Panc1 (cell line): ENCODE data around the gene LINGO1. TPM values are rescaled to one million over a fixed set of nuclear protein-coding genes. Genes with fewer than 3 reads are reported as not detected.

Experiments used
- ATAC-seq: fragments of 200-7000 bp; cut with Tn5 transposase; 2 replicates; pipeline ENCODE4 v1.9.1; 2020; ENCODE audit warnings: mild to moderate bottlenecking, moderate library complexity
- BruUV-seq: library from RNA; stranded (reverse); fragments of 400-500 nt; replicated peaks from 2 replicates; lab custom pipeline; 2021; lab: Mats Ljungman, UMichigan
- CTCF ChIA-PET: fragments of 300-600 bp; sonication (Branson Sonifier 250); formaldehyde crosslinking; loops from one replicate; lab custom pipeline; 2022; ENCODE audit warnings: antibody characterized with exemption; lab: Charles Lee
- POLR2A ChIA-PET: fragments of 300-600 bp; sonication (Branson Sonifier 250); formaldehyde crosslinking; loops from one replicate; lab custom pipeline; 2022; ENCODE audit warnings: antibody characterized with exemption; lab: Charles Lee
- DNase-seq: peaks from one replicate; pipeline ENCODE4 v3.0.0-alpha.2; 2010; ENCODE audit warnings: low read depth, low spot score
- H3K27ac ChIP-seq: 2 replicates; pipeline ENCODE4 v1.5.1; 2011; ENCODE audit warnings: mild to moderate bottlenecking, low read length, inconsistent platforms
- H3K27me3 ChIP-seq: fragments of 200-500 bp; sonication (Bioruptor generic); 2 replicates; pipeline ENCODE4 v1.6.0; 2014; ENCODE audit warnings: low read length, inconsistent platforms; ENCODE audit not compliant: control insufficient read depth, insufficient read depth
- H3K36me3 ChIP-seq: fragments of 200-500 bp; sonication (Bioruptor generic); 2 replicates; pipeline ENCODE4 v1.5.1; 2014; ENCODE audit warnings: inconsistent platforms, mild to moderate bottlenecking, low read length, moderate library complexity; ENCODE audit not compliant: control insufficient read depth, insufficient read depth
- H3K4me1 ChIP-seq: 2 replicates; pipeline ENCODE4 v1.5.1; 2011; ENCODE audit warnings: inconsistent platforms, mild to moderate bottlenecking, low read length, moderate library complexity; ENCODE audit not compliant: control insufficient read depth, insufficient read depth
- H3K4me3 ChIP-seq, 2 experiments: 2 replicates each; pipeline ENCODE4 v1.5.1; 2011 to 2012; ENCODE audit warnings: low read depth in 2 of 2, low read length in 2 of 2, mild to moderate bottlenecking in 2 of 2, inconsistent platforms in 1 of 2, moderate library complexity in 1 of 2
- H3K9me3 ChIP-seq: fragments of 200-500 bp; sonication (Bioruptor generic); 2 replicates; pipeline ENCODE4 v1.5.1; 2014; ENCODE audit warnings: low read depth, mild to moderate bottlenecking, inconsistent platforms, low read length, moderate library complexity; ENCODE audit not compliant: control insufficient read depth, insufficient read depth
- POLR2AphosphoS5 ChIP-seq: IDR thresholded peaks from 2 replicates; pipeline ENCODE4 v1.6.1; 2012; ENCODE audit warnings: mild to moderate bottlenecking, low read depth, low read length, moderate library complexity
- SIN3A ChIP-seq: IDR thresholded peaks from 2 replicates; pipeline ENCODE4 v1.6.1; 2012; ENCODE audit warnings: low read depth, mild to moderate bottlenecking, low read length, moderate library complexity, borderline replicate concordance; ENCODE audit not compliant: insufficient read depth
- TCF7L2 ChIP-seq: IDR thresholded peaks from 2 replicates; pipeline ENCODE4 v1.6.1; 2011; ENCODE audit warnings: mild to moderate bottlenecking, low read depth, low read length, inconsistent platforms
- in situ Hi-C: cut with HindIII; loops from 2 replicates; pipeline ENCODE4 v1.10.0; 2016; ENCODE audit warnings: low sequenced_read_pairs, low pct_unique_long_range_greater_than_20kb
- intact Hi-C: fragments of 100-400 bp; cut with micrococcal nuclease; formaldehyde crosslinking; loops from one replicate; pipeline ENCODE4 v1.10.0; 2022; ENCODE audit not compliant: unreplicated experiment
- total RNA-seq: library from RNA; stranded (reverse); gene quantifications from one replicate; pipeline ENCODE4 v1.2.1, GENCODE V29; 2021; ENCODE audit not compliant: unreplicated experiment
- TF ChIP-seq, protein P1 (sequence below): fragments of 450-650 bp; IDR thresholded peaks from 2 replicates; pipeline ENCODE4 v1.5.1; 2017; ENCODE audit warnings: mild to moderate bottlenecking
- TF ChIP-seq, protein P2 (sequence below), 2 experiments: IDR thresholded peaks; 2 replicates each; pipeline ENCODE4 v1.6.1; 2011 to 2012; ENCODE audit warnings: low read depth in 2 of 2, control low read depth in 1 of 2, low read length in 1 of 2, mild to moderate bottlenecking in 1 of 2, moderate library complexity in 1 of 2; ENCODE audit not compliant: insufficient read depth in 1 of 2

The LINGO1 gene
- total RNA-seq, 1 experiment from 2014 or later, result 18.2 TPM

DNA sequence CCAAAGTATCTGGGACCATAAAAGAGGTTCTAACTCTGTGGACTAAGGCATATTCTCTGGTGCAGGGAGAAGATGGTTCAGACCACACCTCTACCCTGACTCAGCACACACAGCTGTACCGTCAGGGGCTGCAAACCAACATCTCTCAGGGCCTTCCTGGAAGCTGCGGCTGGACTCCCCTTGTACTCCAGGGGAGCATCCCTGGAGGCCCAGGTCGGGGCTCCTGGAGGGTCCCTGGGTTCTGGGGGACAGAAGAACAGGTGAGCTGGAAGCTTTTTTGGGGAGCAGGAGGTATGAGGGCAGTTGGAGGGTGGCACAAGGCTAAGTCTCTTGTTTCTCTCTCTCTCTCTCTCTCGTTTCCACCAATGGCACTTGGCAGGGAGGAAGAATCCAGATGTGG is 60.5 kb downstream of the LINGO1 start:
- intact Hi-C loops (no loop called here), in situ Hi-C loops (no loop called here)
- no TSS peak for BruUV-seq
- ATAC-seq (no peak), DNase-seq (no peak)
- POLR2A ChIA-PET, result no interaction called here
- Histone ChIP-seq H3K4me3 (no peak overlapping the region), H3K9me3 (no peaks in the 10 kb centered on the region), H3K27me3 (no peaks in the 10 kb centered on the region), H3K36me3 (no peaks in the 10 kb centered on the region), H3K27ac (peak overlapping the region; percentile 31; the same call in 1 of the 2 replicates), H3K4me1 (peaks cover 24% of the 10 kb centered on the region)
- no peak for TF ChIP-seq TCF7L2
- TF ChIP-seq, protein P1, sequence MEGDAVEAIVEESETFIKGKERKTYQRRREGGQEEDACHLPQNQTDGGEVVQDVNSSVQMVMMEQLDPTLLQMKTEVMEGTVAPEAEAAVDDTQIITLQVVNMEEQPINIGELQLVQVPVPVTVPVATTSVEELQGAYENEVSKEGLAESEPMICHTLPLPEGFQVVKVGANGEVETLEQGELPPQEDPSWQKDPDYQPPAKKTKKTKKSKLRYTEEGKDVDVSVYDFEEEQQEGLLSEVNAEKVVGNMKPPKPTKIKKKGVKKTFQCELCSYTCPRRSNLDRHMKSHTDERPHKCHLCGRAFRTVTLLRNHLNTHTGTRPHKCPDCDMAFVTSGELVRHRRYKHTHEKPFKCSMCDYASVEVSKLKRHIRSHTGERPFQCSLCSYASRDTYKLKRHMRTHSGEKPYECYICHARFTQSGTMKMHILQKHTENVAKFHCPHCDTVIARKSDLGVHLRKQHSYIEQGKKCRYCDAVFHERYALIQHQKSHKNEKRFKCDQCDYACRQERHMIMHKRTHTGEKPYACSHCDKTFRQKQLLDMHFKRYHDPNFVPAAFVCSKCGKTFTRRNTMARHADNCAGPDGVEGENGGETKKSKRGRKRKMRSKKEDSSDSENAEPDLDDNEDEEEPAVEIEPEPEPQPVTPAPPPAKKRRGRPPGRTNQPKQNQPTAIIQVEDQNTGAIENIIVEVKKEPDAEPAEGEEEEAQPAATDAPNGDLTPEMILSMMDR, result no peak
- TF ChIP-seq SIN3A, result no peak
- TF ChIP-seq, protein P2, sequence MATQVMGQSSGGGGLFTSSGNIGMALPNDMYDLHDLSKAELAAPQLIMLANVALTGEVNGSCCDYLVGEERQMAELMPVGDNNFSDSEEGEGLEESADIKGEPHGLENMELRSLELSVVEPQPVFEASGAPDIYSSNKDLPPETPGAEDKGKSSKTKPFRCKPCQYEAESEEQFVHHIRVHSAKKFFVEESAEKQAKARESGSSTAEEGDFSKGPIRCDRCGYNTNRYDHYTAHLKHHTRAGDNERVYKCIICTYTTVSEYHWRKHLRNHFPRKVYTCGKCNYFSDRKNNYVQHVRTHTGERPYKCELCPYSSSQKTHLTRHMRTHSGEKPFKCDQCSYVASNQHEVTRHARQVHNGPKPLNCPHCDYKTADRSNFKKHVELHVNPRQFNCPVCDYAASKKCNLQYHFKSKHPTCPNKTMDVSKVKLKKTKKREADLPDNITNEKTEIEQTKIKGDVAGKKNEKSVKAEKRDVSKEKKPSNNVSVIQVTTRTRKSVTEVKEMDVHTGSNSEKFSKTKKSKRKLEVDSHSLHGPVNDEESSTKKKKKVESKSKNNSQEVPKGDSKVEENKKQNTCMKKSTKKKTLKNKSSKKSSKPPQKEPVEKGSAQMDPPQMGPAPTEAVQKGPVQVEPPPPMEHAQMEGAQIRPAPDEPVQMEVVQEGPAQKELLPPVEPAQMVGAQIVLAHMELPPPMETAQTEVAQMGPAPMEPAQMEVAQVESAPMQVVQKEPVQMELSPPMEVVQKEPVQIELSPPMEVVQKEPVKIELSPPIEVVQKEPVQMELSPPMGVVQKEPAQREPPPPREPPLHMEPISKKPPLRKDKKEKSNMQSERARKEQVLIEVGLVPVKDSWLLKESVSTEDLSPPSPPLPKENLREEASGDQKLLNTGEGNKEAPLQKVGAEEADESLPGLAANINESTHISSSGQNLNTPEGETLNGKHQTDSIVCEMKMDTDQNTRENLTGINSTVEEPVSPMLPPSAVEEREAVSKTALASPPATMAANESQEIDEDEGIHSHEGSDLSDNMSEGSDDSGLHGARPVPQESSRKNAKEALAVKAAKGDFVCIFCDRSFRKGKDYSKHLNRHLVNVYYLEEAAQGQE (IDR thresholded peaks at IDR 0.05; ENCODE audit: insufficient read depth in 1 of 2, low read depth in 2 of 2, low read length in 1 of 2), result no peak
- TF ChIP-seq POLR2AphosphoS5, result no peak
- CTCF ChIA-PET, result no interaction called here

DNA sequence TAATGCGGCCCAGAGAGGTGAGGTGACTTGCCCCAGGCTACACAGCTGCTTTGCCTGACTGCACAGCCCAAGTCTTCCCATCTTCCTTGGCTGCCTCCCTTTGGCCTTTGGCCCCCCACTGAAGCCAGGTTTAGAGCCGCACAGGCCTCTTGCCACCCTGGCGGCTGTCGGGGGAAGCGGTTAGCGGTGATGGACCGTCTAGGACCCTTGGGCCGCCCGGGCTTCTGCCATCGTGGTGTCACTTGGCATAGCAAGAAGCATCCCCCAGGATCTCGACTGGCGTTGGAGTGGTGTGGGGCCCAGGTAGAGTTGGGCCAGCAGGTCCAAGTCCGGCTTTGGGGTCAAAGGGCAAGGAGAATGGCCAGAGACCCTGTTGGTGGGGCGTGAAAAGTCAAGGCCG is 61.0 kb downstream of the LINGO1 start:
- DNase-seq, result no peak
- Histone ChIP-seq H3K4me1 (peaks cover 28% of the 10 kb centered on the region), H3K27ac (peak overlapping the region; percentile 81; the same call in 1 of the 2 replicates), H3K4me3 (no peak overlapping the region), H3K27me3 (no peaks in the 10 kb centered on the region), H3K36me3 (no peaks in the 10 kb centered on the region), H3K9me3 (no peaks in the 10 kb centered on the region)
- ChIA-PET POLR2A (no interaction called here), CTCF (no interaction called here)
- intact Hi-C loops, result no loop called here
- no peak for TF ChIP-seq POLR2AphosphoS5
- TF ChIP-seq, protein P1, result no peak
- no peak for TF ChIP-seq SIN3A
- TF ChIP-seq, protein P2 (IDR thresholded peaks at IDR 0.05; ENCODE audit: insufficient read depth in 1 of 2, low read depth in 2 of 2, low read length in 1 of 2), result no peak
- no peak for TF ChIP-seq TCF7L2
- in situ Hi-C loops, result no loop called here
- no TSS peak for BruUV-seq
- no peak for ATAC-seq
